NCI-H2227 (cell line): ENCODE results near the gene ONECUT3.

Experiments
- DNase-seq: peaks from one replicate; lab custom pipeline; 2025; ENCODE audit not compliant: unreplicated experiment; lab: John Stamatoyannopoulos, UW

Gene ONECUT3

GRCh38 chr19:1739960-1740629 is 13.2 kb upstream of the ONECUT3 start:
- DNase-seq, result no peak

GRCh38 chr19:1742989-1743696 is 10.2 kb upstream of the ONECUT3 start:
- DNase-seq, result no peak

GRCh38 chr19:1744133-1744665 is 9.1 kb upstream of the ONECUT3 start:
- DNase-seq, result no peak

- no peak for DNase-seq
These were observed 8.3 kb upstream of the ONECUT3 start for GRCh38 chr19:1744822-1745563.

DNA sequence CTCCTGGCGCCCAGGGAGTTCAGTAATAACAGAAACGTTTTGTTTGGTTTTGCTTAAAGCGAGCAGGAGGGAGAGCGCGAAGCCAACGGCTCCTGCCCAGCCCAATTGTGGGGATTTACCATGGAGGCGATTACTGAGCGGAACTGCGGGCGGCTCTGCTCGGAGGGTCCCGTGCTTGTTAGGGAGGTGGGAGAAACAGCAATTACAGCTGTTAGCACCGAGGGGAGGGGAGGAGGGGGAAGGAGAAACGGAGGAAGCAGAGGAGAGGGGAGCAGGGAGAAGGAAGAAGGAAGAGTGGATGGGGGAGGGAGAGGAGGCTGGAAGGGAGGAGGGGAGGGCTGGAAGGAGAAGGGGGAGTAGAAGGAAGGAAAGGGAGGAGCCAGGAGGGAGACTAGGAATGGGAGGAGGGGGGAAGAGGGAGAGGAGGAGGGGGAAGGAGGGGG is 7.7 kb upstream of the ONECUT3 start:
- DNase-seq, result no peak

DNA sequence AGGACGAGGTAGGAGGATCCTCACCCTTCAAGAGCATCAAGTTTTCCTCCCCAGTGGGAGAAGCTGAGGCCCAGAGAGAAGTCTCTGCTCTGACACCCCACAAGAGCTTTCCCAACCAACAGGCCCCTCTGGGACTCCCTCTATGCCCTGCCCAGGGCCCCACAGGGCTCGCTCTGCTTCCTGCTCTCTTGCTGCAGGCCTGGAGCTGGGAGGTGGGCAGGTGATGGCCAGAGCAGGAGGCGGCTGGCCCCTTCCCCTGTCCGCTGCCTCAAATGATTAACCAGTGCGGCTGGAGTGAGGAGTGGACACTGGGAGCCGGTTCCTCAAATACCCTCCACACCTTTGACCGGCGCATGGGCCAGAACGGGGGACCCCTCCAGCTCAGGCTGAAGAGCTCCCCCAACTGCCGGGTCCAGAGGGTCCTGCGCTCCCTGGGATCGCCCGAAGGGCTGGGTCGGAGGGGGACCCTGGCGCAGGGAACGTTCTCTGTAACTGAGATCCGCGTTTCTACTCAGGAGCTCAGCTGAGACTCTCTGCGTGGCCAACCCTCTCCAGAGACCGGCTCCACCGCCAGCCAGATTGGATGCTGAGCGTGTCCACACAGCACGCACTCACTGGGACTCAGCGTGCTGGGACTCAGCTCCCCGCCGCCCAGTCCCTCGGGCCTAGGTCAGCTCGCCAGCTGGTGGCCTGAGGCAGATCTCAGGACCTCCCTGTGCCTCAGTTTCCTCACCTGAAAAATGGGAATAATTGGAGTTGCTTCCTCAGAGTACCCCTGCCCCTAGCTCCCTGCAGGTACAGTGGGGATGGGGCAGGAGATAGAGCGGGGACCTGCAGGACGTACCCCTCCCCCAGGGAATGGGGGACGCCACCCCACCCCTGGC is 6.7 kb upstream of the ONECUT3 start:
- DNase-seq, result no peak

DNA sequence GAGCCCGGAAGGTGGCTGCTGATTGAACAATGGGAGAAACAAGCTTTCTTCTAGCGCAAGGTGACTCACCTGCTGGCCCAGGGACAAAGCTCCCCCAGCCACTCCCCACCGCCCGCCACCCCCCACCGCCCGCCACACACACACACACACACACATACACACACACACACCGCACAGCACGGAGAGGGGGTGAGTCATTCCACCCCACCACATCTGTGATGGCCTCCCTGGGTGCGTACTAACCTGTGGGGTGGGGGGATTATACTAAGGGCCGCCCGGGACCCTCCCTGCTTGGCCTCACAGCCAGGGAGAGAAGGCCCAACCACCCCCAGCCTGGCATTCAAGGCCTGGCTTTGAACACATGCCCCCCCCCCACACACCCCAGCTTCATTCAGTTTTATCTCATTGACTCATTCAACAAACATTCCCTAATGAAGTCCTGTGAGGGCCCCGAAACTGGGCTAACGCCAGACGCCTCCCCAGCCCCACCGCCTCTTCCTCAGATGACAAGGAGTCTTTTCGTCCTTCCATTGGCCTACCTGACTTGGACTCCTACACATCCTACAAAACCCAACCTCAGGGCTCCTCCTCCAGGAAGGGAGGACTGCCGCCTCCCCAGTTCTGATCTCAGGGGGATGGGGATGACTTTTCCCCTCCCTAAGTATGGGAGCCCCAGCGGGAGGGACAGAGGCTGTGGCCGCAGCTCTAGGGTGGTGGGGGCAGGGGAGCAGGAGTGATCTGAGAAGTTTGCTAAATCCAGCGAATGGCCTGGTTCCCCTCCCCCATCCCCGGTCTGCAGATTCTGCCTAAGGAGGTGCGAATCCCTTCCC is 5.8 kb upstream of the ONECUT3 start:
- DNase-seq, result no peak

DNA sequence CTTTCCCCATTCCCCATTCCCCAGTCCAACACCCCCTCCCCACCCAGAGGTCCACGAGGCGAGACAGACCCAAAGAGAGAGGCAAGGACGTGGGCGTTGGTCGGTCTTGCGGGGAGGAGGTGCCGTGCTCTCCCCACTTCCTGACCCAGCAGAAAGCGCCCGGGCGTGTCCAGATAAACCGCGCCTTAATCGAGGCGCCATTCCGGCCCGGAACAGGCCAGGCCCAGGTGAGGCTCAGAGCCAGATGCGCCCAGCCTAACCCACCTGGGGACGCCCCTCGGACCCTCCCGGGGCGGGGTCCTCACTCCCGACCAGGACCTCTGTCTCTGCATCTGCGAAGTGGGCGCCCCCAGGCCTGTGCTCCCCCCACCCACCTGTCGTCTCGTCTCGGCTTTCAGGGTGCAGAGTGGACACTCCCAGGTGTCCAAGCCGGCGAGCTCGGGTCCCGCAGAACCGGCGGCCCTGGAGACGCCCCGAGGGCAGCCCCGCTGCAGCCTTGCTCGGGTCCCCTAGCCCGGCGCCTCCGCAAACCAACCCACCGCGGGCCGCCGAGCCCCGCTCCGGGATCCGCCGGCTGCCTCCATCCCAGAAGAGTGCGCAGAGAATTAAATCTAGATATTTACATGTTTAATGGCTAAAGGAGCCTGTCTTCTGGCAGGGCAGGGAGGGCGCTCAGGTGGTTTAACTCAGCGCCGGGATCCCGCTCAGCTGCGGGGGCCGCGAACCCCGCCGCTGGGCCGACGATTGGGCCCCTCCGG is 5.0 kb upstream of the ONECUT3 start:
- no peak for DNase-seq

DNA sequence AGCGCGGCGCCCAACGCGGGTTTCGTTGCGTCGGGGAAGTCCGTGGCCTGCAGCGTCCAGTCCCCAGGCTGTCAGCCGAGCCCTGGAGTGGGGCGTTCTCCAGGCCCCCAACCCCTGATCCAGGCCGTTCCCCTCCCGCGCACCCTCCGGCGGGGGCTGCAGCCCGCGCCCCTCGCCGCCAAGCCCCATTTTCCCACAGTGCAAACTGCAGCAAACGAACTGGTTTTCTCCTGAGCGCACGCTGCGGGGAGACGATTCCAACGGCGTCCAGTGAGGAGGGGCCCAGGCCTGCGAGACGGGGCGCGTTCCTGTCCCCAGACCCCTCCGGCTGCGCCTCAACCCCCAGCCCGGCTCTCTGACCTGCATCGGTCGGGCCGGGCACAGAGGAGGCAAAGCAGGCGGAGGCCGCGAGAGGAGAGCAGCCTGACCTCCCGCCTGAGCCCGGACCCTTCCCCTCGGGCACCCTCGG is 4.4 kb upstream of the ONECUT3 start:
- DNase-seq, result no peak

DNA sequence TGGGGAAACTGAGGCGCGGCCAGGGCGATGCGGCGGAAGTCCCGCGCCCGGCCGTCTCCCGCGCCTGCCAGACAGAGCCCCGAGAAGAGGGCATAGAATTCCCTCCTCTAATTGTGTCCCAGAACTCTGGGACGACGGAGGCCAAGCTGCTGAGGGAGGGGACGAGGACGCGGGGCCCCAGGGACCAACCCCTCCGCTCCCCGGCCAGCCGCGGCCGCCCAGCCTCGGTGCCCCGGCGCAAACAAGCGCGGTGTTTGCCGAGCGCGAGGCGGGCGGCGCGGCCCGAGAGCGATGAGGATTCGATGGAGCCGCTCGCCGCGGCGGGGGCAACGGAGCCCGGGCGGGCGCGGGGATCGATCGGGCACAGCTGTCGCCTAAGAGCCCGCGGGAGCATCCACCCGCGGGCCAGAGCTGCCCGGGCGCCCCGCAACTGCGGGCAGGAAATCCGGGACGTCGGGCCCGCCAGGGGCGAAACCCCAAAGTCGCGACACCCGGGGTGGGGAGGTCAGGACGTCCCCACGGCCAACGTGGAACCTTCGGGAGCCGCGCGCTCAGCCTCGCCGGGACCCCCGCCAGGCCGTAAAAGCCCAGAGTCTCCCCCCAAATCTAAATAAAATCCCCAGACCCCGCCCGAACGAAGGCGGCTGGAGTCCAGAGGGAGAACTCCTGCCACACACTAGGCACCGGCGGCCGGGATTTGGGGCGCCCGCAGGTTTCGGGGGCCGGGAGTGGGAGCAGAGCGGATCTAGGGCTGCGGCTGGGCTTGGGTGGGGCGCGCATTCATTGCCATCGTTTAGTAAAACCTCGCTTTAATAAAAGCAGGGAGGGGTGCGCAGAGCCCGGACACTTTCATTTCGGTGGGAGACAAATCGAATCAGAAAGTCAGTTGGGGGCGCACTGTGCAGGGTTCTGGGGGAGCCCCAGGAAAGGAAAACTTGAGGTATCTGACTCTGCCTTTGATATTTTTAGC is 3.6 kb upstream of the ONECUT3 start:
- no peak for DNase-seq

- no peak for DNase-seq
These were observed 2.8 kb upstream of the ONECUT3 start for GRCh38 chr19:1750343-1751021.

DNA sequence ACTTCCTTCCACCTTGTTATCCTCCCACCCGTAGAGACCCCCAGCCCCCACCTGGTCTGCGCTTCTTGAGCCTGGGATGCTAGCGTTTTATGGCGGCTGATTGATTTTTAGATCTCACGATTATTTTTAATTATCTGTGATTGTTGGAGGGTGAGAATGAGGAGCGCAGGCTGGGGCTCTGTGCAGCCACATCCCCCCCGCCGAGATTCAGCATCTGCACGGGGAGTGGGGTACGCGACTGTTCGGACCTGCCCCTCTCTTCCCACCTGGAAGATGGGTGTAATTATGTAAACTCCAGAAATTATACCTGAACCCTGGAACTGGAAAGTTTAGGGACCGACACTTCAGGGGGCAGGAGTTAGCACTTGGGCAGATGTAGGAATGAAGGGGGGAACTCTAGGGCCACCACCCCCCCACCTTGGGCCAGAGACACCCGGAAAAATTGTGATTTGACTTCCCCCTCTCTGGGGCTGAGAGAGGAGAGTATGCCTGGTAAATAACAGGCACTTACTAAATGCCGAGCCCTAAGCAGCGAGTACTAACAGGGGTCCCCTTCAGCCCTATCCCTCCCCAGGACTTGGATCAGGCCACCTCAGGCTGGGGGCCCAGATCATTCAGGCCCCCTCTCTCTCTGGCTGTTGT is 1.8 kb upstream of the ONECUT3 start:
- no peak for DNase-seq

- DNase-seq, result no peak
These were observed 1.1 kb upstream of the ONECUT3 start for GRCh38 chr19:1752009-1752756.

DNA sequence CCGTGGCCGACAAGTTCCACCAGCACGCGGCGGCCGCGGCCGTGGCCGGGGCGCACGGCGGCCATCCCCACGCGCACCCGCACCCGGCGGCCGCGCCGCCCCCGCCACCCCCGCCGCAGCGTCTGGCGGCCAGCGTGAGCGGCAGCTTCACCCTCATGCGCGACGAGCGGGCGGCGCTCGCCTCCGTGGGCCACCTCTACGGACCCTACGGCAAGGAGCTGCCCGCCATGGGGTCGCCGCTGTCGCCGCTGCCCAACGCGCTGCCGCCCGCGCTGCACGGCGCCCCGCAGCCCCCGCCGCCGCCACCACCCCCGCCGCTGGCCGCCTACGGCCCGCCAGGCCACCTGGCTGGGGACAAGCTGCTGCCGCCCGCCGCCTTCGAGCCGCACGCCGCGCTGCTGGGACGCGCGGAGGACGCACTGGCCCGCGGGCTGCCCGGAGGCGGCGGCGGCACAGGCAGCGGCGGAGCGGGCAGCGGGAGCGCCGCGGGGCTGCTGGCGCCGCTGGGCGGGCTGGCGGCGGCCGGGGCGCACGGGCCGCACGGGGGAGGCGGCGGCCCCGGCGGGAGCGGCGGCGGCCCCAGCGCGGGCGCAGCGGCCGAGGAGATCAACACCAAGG is 821 bp downstream of the ONECUT3 start:
- DNase-seq, result no peak

DNA sequence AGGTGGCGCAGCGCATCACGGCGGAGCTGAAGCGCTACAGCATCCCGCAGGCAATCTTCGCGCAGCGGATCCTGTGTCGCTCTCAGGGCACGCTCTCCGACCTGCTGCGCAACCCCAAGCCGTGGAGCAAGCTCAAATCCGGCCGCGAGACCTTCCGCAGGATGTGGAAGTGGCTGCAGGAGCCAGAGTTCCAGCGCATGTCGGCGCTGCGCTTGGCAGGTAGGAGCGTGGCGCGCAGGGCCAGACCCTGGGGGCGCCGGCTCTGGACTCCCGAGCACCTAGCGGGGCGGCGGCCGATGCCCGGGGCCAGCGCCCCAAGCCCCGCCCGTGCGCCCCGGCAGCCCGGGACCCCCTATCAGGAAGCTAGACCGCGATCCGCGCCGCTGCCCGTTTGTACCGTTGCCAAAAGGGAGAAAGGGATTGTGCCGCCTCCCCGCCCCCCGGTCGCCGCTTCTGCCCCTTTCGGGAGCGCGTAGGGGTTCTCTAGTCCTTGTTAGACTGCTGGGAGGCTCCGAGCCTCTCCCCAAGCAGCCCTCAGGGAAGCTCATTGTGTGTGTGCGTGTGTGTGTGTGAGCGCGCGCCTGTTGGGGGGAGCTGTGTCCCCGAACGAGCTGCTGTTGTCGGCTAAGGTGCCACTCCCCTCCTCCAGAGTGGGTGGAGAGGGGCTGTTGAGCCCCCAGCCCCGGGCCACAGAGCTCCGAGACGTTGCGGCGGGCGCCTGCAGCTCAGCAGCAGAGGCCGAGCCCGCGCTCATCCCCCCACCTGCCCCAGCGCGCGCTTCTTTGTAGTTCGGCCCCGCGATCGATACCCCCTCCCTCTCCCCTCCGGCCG is 1.5 kb downstream of the ONECUT3 start:
- DNase-seq, result no peak
